ENCODE results near the gene LRRC4.
A peak's percentile ranks its signal among the peaks of the same experiment; 100 is the strongest.

Gene LRRC4, protein sequence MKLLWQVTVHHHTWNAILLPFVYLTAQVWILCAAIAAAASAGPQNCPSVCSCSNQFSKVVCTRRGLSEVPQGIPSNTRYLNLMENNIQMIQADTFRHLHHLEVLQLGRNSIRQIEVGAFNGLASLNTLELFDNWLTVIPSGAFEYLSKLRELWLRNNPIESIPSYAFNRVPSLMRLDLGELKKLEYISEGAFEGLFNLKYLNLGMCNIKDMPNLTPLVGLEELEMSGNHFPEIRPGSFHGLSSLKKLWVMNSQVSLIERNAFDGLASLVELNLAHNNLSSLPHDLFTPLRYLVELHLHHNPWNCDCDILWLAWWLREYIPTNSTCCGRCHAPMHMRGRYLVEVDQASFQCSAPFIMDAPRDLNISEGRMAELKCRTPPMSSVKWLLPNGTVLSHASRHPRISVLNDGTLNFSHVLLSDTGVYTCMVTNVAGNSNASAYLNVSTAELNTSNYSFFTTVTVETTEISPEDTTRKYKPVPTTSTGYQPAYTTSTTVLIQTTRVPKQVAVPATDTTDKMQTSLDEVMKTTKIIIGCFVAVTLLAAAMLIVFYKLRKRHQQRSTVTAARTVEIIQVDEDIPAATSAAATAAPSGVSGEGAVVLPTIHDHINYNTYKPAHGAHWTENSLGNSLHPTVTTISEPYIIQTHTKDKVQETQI

GRCh38 chr7:128030654-128031611 lies at the start of gene LRRC4:
TSS of gene LRRC4 (minus strand) at chr7:128031437. CDS start at chr7:128030640, 797 bp downstream.
- DNase-seq: peak; percentile 32 to 78 (median 60)

- no peak for DNase-seq
These were observed 48.9 kb upstream of the LRRC4 start for GRCh38 chr7:128080169-128080568.

DNA sequence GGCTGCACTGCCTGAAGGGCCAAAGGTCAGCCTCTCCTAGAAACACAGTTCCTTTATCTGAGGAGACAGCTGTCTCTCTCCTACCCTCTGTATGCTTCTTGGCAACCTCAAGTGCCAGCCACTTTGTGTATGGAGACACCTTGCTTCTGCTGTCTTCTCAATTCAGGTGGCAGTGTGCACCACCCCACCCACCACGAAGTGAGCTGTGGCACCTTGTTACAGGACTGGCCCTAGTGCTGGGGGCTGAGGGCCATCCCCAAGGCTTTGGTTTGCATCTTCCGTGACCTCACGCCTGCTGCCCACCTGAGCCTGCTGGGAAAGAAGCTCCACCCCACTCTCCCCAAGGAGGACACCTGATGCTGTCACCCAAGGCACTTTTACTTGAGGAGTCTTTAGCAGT lies 47.1 kb upstream of the LRRC4 start:
- DNase-seq: no peak

DNA sequence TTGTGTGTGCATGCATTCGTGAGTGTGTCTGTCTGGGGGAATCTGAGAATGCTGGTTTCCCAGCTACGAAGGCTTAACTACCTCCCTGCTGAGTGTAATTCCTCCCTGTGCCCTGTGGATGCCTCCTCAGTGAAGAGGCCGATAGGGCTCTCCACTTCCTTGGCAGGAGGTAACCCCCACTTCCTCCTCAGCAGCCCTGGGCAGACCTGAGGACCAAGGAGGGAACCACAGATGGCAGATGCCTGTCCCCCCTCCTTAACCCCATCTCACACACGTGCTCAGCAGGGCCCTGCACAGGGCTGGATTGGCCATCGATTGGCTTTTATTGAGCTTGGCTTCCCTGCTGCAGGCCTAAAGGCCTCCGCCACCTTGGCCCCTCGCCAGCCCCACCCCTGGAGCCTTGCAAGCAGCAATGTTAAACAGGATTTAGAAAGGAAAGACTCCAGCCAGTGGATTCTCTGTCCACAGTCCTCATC lies 45.6 kb upstream of the LRRC4 start:
- no peak for DNase-seq

- no peak for DNase-seq
These were observed 45.1 kb upstream of the LRRC4 start for GRCh38 chr7:128076196-128076795.

GRCh38 chr7:128075242-128076095 lies 44.2 kb upstream of the LRRC4 start:
- no peak for DNase-seq

DNA sequence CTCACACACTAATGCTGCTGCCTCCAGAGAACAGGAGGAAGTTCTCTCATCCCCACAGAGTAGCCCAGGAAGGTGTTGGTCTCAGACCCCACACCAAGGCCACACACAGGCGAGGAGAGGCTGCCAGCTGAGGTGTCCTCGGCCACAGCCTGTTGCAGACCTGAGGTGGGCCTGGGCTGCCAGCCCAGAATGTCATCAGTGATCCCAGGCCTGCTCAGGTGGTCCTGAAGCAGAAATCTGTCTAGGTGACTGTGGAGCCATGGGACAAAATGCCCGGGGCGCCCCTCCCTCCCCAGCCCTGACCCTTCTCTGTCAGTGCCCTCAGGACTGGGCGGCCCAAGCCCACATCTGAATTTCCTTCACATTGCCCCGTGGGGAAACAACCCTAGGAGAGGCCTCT lies 43.5 kb upstream of the LRRC4 start:
- no peak for DNase-seq

DNA sequence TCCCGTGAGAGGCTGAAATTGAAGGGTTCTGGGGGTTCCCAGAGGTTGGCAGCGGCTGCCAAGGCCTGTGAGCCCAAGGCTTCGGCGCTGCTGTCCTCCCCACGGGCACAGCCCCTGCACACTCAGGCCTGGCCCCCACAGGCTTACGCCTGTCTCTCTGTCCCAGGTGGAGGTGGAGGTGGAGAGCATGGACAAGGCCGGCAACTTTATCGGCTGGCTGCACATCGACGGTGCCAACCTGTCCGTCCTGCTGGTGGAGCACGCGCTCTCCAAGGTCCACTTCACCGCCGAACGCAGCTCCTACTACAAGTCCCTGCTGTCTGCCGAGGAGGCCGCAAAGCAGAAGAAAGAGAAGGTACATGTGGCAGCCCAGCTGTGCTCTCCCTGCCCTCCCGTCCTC lies 43.1 kb upstream of the LRRC4 start:
- DNase-seq: no peak

DNA sequence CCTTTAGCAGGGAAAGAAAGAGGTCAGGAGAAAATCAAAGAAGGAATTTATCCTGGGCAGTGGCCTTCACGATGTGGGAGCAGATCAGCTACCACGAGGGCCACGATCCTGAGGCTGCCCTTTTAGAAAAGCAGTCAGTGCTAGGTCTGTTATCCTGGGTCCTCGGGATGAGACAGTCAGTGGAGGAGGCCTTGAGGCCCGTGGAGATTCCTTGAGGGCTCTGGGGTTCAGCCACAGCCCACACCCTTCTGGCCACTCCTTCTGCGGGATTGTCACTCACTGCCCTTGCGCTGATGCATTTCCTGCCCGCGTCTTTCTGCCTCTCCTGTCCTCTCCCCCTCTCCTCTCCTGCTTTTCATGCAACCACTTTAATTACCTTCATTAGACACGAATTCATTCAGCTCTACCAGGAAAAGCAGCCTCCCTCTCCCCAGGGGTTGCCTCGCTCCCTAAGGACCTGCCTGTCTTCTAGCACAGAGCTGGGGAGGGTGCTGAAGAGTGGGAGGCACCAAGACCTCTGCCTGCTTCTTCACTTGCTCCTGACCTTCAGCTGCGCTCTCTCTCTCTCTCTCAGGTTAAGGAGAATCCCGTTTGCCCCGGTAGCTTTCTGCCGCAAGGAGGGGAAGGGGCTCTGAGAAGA lies 42.6 kb upstream of the LRRC4 start:
- no peak for DNase-seq

GRCh38 chr7:128071801-128072200 lies 40.6 kb upstream of the LRRC4 start:
- no peak for DNase-seq

DNA sequence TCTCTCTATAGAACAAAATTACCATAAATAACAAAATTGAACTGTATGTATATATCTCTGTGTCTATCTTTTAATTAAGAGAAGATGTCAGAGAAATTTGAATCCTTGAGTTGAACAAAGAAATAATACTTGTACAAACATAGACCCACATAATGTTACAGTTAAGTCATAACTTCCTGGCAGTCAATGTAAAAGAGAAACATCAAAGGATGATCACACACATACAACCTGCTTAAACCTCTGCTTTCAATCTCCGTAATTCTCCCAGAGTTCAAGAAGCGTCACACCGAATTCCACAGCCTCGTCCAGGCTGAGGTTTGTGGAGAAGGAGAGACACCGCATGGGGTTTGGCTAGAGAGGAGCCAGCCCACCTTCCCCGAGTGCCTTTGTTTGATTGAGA lies 40.1 kb upstream of the LRRC4 start:
- DNase-seq: no peak

DNA sequence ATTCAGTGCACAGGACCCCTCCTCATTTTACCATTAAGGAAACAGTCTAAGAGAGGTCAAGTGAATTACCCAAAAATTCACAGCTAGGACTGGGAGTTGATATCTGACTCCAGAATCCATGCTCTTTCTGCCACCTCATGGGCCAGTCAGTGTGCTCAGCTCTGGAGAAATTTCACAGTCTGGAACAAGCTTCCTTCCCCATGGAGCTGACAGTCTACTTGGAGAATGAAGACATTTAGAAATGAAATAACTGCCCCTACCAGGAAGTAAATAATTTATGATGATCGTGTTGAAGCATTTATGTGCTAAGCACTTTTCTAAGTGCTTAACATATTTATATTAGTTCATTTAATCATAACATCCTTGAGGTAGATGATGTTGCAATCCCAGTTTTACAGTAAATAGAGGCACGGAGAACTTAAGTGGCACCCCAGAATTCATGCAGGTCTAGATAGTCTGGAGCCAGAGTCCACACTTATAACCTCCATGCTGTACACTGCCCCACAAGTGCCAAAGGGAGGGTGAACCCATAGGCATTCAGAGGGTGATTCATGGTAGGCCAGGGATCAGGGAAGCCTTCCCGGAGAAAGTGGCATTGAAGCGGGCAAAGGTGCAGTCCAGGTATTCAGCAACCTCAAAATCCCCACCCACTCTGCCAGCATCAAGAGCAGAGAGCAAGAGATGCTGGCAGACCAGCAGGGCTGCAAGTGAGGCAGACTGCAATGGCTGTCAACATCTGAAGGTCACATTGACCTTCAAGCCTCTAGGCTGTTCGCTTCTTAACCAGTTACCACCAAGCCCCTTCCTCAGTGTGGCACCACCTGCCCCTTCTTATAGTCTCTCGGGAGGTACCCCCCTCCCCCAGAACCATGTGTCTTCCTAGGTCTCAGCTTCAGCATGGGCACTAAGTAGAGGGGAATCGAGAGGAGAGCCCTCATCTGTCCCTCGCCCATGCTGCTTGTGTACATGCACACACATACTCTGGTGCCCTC lies 38.4 kb upstream of the LRRC4 start:
- DNase-seq: no peak

- no peak for DNase-seq
These were observed 37.5 kb upstream of the LRRC4 start for GRCh38 chr7:128068785-128069184.

DNA sequence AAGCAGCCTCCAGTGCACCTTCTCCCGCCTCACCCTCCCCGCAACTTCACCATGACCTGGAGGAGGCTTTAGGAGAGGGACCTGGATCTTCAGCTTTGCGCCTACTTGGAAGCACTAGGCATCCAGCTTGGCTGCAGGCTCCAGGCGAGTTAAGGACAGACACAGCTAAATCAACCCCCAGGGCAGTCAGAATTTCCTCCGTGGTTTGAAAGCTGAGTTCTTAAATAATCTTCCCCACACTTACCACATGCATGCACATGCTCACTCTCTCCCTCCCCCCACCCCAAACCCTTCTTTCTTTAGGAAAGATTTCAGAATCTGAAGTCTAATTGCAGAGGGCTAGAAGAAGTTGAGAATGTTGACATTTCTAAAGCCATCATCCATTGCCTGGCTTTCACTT lies 36.7 kb upstream of the LRRC4 start:
- DNase-seq: no peak

GRCh38 chr7:128066858-128067257 lies 35.6 kb upstream of the LRRC4 start:
- no peak for DNase-seq

GRCh38 chr7:128066395-128066794 lies 35.2 kb upstream of the LRRC4 start:
- DNase-seq: no peak

DNA sequence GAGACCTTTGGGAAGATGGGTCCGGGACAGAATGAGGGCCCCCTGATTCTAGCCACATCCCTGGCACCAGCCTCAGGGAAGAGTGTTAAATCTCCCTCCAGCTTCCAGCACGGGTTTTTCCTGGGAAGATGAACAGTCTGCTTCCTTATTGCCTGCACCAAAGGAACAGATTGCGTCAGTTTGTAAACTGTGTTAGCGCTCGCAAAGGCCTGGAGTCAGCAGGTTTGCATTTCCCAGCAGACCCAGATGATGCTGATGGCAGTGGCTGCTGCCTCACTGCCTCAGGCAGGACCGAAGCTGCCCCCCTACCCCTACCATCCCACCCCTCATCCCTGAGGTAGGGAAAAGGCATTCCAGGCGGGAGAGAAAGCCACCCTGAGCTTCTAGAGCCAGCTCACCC lies 34.6 kb upstream of the LRRC4 start:
- no peak for DNase-seq

- DNase-seq: no peak
These were observed 31.9 kb upstream of the LRRC4 start for GRCh38 chr7:128063088-128063487.

- DNase-seq: no peak
These were observed 28.8 kb upstream of the LRRC4 start for GRCh38 chr7:128060018-128060417.

All from suppressor macrophage treated with lipopolysaccharide for 1 hour (primary cell).